Esophagus squamous epithelium (tissue), 5 donors: Measurements from ENCODE around the gene DLG2. TPM values are rescaled to one million over a fixed set of nuclear protein-coding genes. Genes with fewer than 3 reads are reported as not detected.

ENCODE experiments used
- DNase-seq: peaks from one replicate; lab custom pipeline; 2025; lab: John Stamatoyannopoulos, UW
- H3K27ac ChIP-seq, 4 donors: fragments of 200-600 bp; sonication (generic); one replicate each; pipeline ENCODE4 v1.5.1; 2016 to 2019; ENCODE audit warnings: mild to moderate bottlenecking in 1 of 4
- H3K27me3 ChIP-seq, 4 donors: fragments of 200-600 bp; sonication (generic); 1 replicate in 3 of 4; 2 replicates in 1 of 4; pipeline versions ENCODE4 v1.5.1 to v1.6.0; 2017 to 2021; ENCODE audit warnings: antibody characterized with exemption in 1 of 4
- H3K36me3 ChIP-seq, 3 donors: fragments of 200-600 bp; sonication (generic); one replicate each; pipeline ENCODE4 v1.5.1; 2016 to 2019
- H3K4me1 ChIP-seq, 3 donors: fragments of 200-600 bp; sonication (generic); one replicate each; pipeline ENCODE4 v1.5.1; 2017 to 2019
- H3K4me3 ChIP-seq, 4 donors: fragments of 200-600 bp; sonication (generic); 1 replicate in 3 of 4; 2 replicates in 1 of 4; pipeline ENCODE4 v1.5.1; 2016 to 2019; ENCODE audit warnings: mild to moderate bottlenecking in 2 of 4, moderate library complexity in 1 of 4
- H3K9me3 ChIP-seq, 3 donors: fragments of 200-600 bp; sonication (generic); one replicate each; pipeline ENCODE4 v1.5.1; 2016 to 2019
- CTCF ChIP-seq, 6 experiments: fragments of 450-650 bp in 4 of 6; fragments of 200-600 bp in 2 of 6; sonication (generic) in 2 of 6; IDR thresholded peaks; one replicate each; pipeline ENCODE4 v1.5.1; 2016 to 2019; ENCODE audit warnings: antibody characterized with exemption in 6 of 6, mild to moderate bottlenecking in 4 of 6, moderate library complexity in 4 of 6
- POLR2A ChIP-seq, 4 donors: fragments of 450-650 bp; IDR thresholded peaks; one replicate each; pipeline ENCODE4 v1.6.1; 2017; ENCODE audit warnings: antibody characterized with exemption in 4 of 4, mild to moderate bottlenecking in 4 of 4, moderate library complexity in 3 of 4
- WGBS, 2 donors: methylation state at CpG; one replicate each; pipeline ENCODE4 v1.1.5; 2018; 5-methylcytosine and 5-hydroxymethylcytosine counted together
- intact Hi-C: fragments of 100-400 bp; cut with DNase I; formaldehyde crosslinking; loops from one replicate; pipeline ENCODE4 v1.15.0; 2022
- total RNA-seq, 4 donors: library from RNA; depleted of rRNA; stranded (reverse); fragments of >200 nt; gene quantifications; one replicate each; pipeline ENCODE4 v1.1.0, GENCODE V29; 2016
- donor health status: DM: yes; HTN: yes; CAD: no.

DLG2 gene
- total RNA-seq, 4 donors from 2014 or later: 2.9 to 27.7 (median 12.6) TPM

- Histone ChIP-seq H3K27me3 (no peaks in the 10 kb centered on the region), H3K4me1 (peaks cover 0 to 27% (median 6%) of the 10 kb centered on the region in 3 donors), H3K27ac (no peak overlapping the region), H3K4me3 (no peak overlapping the region), H3K36me3 (peaks cover 0 to 5% (median 0%) of the 10 kb centered on the region in 3 donors), H3K9me3 (no peaks in the 10 kb centered on the region)
- TF ChIP-seq CTCF (IDR thresholded peaks at IDR 0.05) (no peak), POLR2A (IDR thresholded peaks at IDR 0.05) (no peak)
- WGBS, 2 donors: 75 to 82% methylated on average over 3 of the region's 3 CpGs
- intact Hi-C loops: no loop called here
- no peak for DNase-seq
These were observed 39.5 kb upstream of the DLG2 start for GRCh38 chr11:85666687-85667086.

GRCh38 chr11:85665733-85666132, 38.6 kb upstream of the DLG2 start:
- H3K4me3 ChIP-seq: peak overlapping the region in 1 of 4 donors; percentile 85
- WGBS, 2 donors: 59 to 67% methylated on average over 5 of the region's 5 CpGs
- no peak for DNase-seq

GRCh38 chr11:85664615-85665481, 37.7 kb upstream of the DLG2 start, which contains the start of gene CREBZF:
Gene CREBZF, minus strand, starts transcription at chr11:85665129. Its CDS starts 254 bp downstream, at chr11:85664875.
- H3K4me1 ChIP-seq: peaks cover 0 to 45% (median 21%) of the 10 kb centered on the region in 3 donors
- H3K36me3 ChIP-seq: peaks cover 0 to 19% (median 0%) of the 10 kb centered on the region in 3 donors
- peak within 1 kb of the TSS; percentile 84 to 92 (median 86) for H3K4me3 ChIP-seq
- H3K27ac ChIP-seq: peak within 1 kb of the TSS; percentile 95 to 99 (median 96)
- peak in 2 of 6 experiments; percentile 3 to 23 for TF ChIP-seq CTCF (IDR thresholded peaks at IDR 0.05)
- TF ChIP-seq POLR2A (IDR thresholded peaks at IDR 0.05): peak in 3 of 4 donors; percentile 90 to 98 (median 93)
- DNase-seq: peak; percentile 59
- no peaks in the 10 kb centered on the region for H3K27me3 ChIP-seq
- WGBS, 2 donors: 1 to 4% methylated on average over 24 of the region's 67 CpGs
- intact Hi-C loops: no loop called here
- no peaks in the 10 kb centered on the region for H3K9me3 ChIP-seq

More at GRCh38 chr11:85665733-85666132, 38.6 kb upstream of the DLG2 start:
- intact Hi-C loops: no loop called here
- Histone ChIP-seq H3K27ac (peak overlapping the region in 3 of 4 donors; percentile 95 to 99 (median 98)), H3K36me3 (peaks cover 0 to 12% (median 0%) of the 10 kb centered on the region in 3 donors), H3K4me1 (peaks cover 0 to 36% (median 15%) of the 10 kb centered on the region in 3 donors), H3K9me3 (no peaks in the 10 kb centered on the region), H3K27me3 (no peaks in the 10 kb centered on the region)
- TF ChIP-seq CTCF (IDR thresholded peaks at IDR 0.05) (no peak), POLR2A (IDR thresholded peaks at IDR 0.05) (no peak)

- no peaks in the 10 kb centered on the region for H3K9me3 ChIP-seq
- peak; percentile 7 for DNase-seq
- peak overlapping the region; percentile 84 to 92 (median 86) for H3K4me3 ChIP-seq
- H3K27me3 ChIP-seq: no peaks in the 10 kb centered on the region
- TF ChIP-seq CTCF (IDR thresholded peaks at IDR 0.05) (peak; percentile 48 to 65 (median 60)), POLR2A (IDR thresholded peaks at IDR 0.05) (peak in 1 of 4 donors; percentile 34)
- H3K36me3 ChIP-seq: peaks cover 0 to 27% (median 0%) of the 10 kb centered on the region in 3 donors
- intact Hi-C loops: no loop called here
- H3K4me1 ChIP-seq: peaks cover 0 to 54% (median 29%) of the 10 kb centered on the region in 3 donors
- peak overlapping the region; percentile 95 to 99 (median 96) for H3K27ac ChIP-seq
- WGBS, 2 donors: 0 to 1% methylated on average over 38 to 43 of the region's 73 CpGs
These were observed 36.8 kb upstream of the DLG2 start for GRCh38 chr11:85663753-85664614.
